ENCODE measurements around the gene TMCO6.

- no peak for TF ChIP-seq POLR2A (IDR thresholded peaks at IDR 0.05)
- no peak for TF ChIP-seq CTCF (IDR thresholded peaks at IDR 0.05)
These were observed 7.8 kb downstream of the TMCO6 start for GRCh38 chr5:140647042-140647419.

Data from lower leg skin (tissue), 3 donors.